ENCODE data around the gene IL16.

GRCh38 chr15:81170511-81170910, 26.2 kb upstream of the IL16 start:
- TF ChIP-seq, protein P1, sequence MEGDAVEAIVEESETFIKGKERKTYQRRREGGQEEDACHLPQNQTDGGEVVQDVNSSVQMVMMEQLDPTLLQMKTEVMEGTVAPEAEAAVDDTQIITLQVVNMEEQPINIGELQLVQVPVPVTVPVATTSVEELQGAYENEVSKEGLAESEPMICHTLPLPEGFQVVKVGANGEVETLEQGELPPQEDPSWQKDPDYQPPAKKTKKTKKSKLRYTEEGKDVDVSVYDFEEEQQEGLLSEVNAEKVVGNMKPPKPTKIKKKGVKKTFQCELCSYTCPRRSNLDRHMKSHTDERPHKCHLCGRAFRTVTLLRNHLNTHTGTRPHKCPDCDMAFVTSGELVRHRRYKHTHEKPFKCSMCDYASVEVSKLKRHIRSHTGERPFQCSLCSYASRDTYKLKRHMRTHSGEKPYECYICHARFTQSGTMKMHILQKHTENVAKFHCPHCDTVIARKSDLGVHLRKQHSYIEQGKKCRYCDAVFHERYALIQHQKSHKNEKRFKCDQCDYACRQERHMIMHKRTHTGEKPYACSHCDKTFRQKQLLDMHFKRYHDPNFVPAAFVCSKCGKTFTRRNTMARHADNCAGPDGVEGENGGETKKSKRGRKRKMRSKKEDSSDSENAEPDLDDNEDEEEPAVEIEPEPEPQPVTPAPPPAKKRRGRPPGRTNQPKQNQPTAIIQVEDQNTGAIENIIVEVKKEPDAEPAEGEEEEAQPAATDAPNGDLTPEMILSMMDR (IDR thresholded peaks at IDR 0.05) = no peak
- TF ChIP-seq POLR2A (IDR thresholded peaks at IDR 0.05) = no peak
